Endothelial cell (in vitro differentiated cells): ENCODE measurements around the gene SYT2. TPM values are rescaled to one million over a fixed set of nuclear protein-coding genes. Genes with fewer than 3 reads are reported as not detected.

Source experiments
- DNase-seq: peaks from one replicate; pipeline ENCODE4 v3.0.0; 2021; ENCODE audit warnings: low spot score
- H3K27ac Mint-ChIP-seq: one replicate; pipeline ENCODE4 v1.8.0; 2021; ENCODE audit warnings: mixed read lengths, inconsistent platforms; ENCODE audit not compliant: unreplicated experiment
- H3K27me3 Mint-ChIP-seq: one replicate; pipeline ENCODE4 v1.8.0; 2021; ENCODE audit warnings: mild to moderate bottlenecking, moderate library complexity, mixed read lengths, inconsistent platforms; ENCODE audit not compliant: unreplicated experiment
- H3K36me3 Mint-ChIP-seq: one replicate; pipeline ENCODE4 v1.8.0; 2021; ENCODE audit warnings: mild to moderate bottlenecking, low read depth, mixed read lengths, inconsistent platforms; ENCODE audit not compliant: unreplicated experiment
- H3K4me1 Mint-ChIP-seq: one replicate; pipeline ENCODE4 v1.8.0; 2021; ENCODE audit warnings: mild to moderate bottlenecking, mixed read lengths, inconsistent platforms; ENCODE audit not compliant: unreplicated experiment
- H3K4me3 Mint-ChIP-seq: one replicate; pipeline ENCODE4 v1.8.0; 2021; ENCODE audit warnings: mild to moderate bottlenecking, mixed read lengths, inconsistent platforms; ENCODE audit not compliant: unreplicated experiment
- H3K9me3 Mint-ChIP-seq: one replicate; pipeline ENCODE4 v1.8.0; 2021; ENCODE audit warnings: mixed read lengths, inconsistent platforms; ENCODE audit not compliant: unreplicated experiment
- CTCF ChIP-seq: fragments of 200-600 bp; sonication (generic); IDR thresholded peaks from one replicate; pipeline ENCODE4 v1.5.0; 2021; ENCODE audit warnings: antibody characterized with exemption; ENCODE audit not compliant: unreplicated experiment
- total RNA-seq: library from RNA; stranded (reverse); fragmentation: NEBNext Ultra II Directional; extraction: Animal tissue kit (Norgen Biotek cat#: 25700); gene quantifications from one replicate; pipeline ENCODE4 v1.2.1, GENCODE V29; 2021; ENCODE audit not compliant: unreplicated experiment

The SYT2 gene
- total RNA-seq, 1 donor from 2014 or later = 0.33 TPM

GRCh38 chr1:202587859-202588485 is 122.3 kb downstream of the SYT2 start:
- H3K4me3 Mint-ChIP-seq = no peak overlapping the region
- H3K4me1 Mint-ChIP-seq = peaks cover 31% of the 10 kb centered on the region
- H3K27ac Mint-ChIP-seq = peak overlapping the region; percentile 33

GRCh38 chr1:202586871-202587270 is 123.4 kb downstream of the SYT2 start:
- Mint-ChIP-seq H3K27ac (peak overlapping the region; percentile 93), H3K4me1 (peaks cover 31% of the 10 kb centered on the region), H3K4me3 (no peak overlapping the region), H3K36me3 (no peaks in the 10 kb centered on the region), H3K27me3 (no peaks in the 10 kb centered on the region), H3K9me3 (no peaks in the 10 kb centered on the region)
- no peak for TF ChIP-seq CTCF
- no peak for DNase-seq

More at GRCh38 chr1:202587859-202588485, 122.3 kb downstream of the SYT2 start:
- Mint-ChIP-seq H3K27me3 (no peaks in the 10 kb centered on the region), H3K9me3 (no peaks in the 10 kb centered on the region), H3K36me3 (no peaks in the 10 kb centered on the region)
- no peak for DNase-seq
- no peak for TF ChIP-seq CTCF

- Mint-ChIP-seq H3K9me3 (no peaks in the 10 kb centered on the region), H3K27me3 (no peaks in the 10 kb centered on the region), H3K4me3 (no peak overlapping the region), H3K27ac (peak overlapping the region; percentile 93), H3K36me3 (no peaks in the 10 kb centered on the region), H3K4me1 (peaks cover 31% of the 10 kb centered on the region)
- no peak for TF ChIP-seq CTCF
- no peak for DNase-seq
Measured at GRCh38 chr1:202586018-202586821, 124.0 kb downstream of the SYT2 start.

- peaks cover 31% of the 10 kb centered on the region for H3K4me1 Mint-ChIP-seq
- H3K9me3 Mint-ChIP-seq = no peaks in the 10 kb centered on the region
- H3K27me3 Mint-ChIP-seq = no peaks in the 10 kb centered on the region
- DNase-seq = no peak
- H3K4me3 Mint-ChIP-seq = no peak overlapping the region
- H3K27ac Mint-ChIP-seq = peak overlapping the region; percentile 93
- H3K36me3 Mint-ChIP-seq = no peaks in the 10 kb centered on the region
- TF ChIP-seq CTCF = no peak
Measured at GRCh38 chr1:202585590-202585933, 124.7 kb downstream of the SYT2 start.
